Measurements from ENCODE around the gene PALM.
"Not testable (repeated sequence)": the region's sequence is repeated elsewhere in the genome, so short reads cannot be mapped to it uniquely, and the experiment has no call there.

PALM gene

DNA sequence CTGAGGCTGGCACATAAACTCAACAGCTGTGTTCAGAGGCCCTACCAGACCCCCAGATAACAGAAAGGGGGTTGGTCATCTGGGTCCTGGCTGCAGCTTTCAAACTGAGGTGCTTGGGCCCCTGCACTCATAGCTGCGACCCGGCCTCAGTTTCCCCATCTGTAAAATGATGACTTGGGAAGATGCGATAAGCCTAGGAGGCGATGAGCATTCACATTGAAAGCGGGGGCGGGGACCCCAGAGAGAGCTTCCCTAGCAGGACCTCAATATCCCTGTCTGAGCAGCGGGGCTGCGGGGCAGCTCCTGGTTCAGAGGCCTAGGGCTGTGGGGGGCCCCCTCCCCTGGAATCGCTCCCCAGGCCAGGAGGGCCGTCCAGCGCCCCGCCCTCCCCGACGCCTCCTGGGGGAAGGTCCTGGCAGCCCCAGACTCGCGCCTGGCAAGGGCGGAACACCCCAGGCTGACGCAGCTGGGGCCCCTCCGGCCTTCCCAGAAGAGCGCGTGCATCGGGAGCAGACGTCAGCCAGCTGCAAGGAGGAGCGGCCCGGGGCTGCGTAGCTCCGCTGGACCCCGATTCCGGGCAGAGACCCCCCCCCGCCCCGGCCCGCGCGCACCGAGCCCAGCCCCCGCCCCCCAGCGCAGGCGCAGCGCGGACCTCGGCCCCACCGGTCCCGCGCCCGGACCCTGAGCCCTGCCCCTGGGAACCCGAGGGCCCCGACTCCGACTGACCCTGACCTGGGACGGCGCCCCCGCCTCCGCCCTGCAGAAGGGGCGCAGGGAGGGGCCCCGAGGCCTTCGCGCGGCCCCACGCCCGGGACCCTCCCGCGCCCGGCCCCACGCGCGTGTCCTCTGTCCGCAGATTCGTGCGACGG, 29.1 kb upstream of the PALM start:
- DNase-seq (ENCODE audit: low read depth): no peak

DNA sequence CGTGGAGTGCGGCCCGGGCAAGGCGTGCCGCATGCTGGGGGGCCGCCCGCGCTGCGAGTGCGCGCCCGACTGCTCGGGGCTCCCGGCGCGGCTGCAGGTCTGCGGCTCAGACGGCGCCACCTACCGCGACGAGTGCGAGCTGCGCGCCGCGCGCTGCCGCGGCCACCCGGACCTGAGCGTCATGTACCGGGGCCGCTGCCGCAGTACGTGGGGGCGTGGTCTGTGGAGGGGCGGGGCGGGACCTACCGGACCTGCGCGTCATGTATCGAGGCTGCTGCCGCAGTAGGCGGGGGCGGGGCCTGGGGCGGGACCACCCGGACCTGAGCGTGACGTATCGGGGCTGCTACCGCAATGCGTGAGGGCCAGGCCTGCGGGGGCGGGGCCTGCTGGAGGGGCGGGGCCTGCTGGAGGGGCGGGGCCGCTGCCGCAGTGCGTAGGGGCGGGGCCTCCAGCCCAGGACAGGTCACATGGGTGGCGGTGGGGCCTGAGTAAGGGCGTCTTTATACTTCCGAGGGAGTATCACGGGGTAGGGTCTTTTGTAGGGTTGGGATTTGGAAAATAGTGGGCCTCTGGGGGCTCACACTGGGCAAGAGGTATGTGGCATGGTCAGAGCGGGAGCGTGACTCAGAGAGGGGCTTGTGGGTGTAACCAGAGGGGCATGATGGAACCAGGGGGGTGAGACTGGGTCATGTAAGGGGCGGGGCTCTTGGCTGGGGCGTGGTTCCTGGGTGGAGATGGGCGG, 28.3 kb upstream of the PALM start:
- DNase-seq (ENCODE audit: low read depth): peak; percentile 100

DNA sequence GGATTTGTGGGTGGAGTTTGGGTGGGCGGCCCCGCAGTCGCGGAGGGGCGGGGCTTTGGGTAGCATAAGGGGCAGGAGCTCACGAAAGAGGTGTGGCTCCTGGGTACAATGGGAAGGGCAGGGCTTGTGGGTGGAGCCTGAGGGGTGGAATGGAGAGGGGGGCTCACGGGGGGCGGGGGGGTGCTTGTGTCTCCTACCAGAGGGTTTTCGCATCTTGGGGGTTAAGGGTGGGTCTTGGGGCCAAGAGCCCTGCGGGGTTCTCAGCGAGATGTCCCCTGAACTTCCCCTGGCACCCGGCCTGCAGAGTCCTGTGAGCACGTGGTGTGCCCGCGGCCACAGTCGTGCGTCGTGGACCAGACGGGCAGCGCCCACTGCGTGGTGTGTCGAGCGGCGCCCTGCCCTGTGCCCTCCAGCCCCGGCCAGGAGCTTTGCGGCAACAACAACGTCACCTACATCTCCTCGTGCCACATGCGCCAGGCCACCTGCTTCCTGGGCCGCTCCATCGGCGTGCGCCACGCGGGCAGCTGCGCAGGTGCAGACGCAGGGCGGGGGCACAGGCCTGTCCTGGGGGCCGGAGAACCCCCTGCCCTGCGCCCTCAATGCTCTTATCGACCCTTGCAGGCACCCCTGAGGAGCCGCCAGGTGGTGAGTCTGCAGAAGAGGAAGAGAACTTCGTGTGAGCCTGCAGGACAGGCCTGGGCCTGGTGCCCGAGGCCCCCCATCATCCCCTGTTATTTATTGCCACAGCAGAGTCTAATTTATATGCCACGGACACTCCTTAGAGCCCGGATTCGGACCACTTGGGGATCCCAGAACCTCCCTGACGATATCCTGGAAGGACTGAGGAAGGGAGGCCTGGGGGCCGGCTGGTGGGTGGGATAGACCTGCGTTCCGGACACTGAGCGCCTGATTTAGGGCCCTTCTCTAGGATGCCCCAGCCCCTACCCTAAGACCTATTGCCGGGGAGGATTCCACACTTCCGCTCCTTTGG, 27.4 kb upstream of the PALM start:
- no peak for DNase-seq (ENCODE audit: low read depth)

DNA sequence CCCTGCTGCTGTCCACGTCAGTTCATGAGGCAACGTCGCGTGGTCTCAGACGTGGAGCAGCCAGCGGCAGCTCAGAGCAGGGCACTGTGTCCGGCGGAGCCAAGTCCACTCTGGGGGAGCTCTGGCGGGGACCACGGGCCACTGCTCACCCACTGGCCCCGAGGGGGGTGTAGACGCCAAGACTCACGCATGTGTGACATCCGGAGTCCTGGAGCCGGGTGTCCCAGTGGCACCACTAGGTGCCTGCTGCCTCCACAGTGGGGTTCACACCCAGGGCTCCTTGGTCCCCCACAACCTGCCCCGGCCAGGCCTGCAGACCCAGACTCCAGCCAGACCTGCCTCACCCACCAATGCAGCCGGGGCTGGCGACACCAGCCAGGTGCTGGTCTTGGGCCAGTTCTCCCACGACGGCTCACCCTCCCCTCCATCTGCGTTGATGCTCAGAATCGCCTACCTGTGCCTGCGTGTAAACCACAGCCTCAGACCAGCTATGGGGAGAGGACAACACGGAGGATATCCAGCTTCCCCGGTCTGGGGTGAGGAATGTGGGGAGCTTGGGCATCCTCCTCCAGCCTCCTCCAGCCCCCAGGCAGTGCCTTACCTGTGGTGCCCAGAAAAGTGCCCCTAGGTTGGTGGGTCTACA, 25.9 kb upstream of the PALM start:
- DNase-seq (ENCODE audit: low read depth): no peak

DNA sequence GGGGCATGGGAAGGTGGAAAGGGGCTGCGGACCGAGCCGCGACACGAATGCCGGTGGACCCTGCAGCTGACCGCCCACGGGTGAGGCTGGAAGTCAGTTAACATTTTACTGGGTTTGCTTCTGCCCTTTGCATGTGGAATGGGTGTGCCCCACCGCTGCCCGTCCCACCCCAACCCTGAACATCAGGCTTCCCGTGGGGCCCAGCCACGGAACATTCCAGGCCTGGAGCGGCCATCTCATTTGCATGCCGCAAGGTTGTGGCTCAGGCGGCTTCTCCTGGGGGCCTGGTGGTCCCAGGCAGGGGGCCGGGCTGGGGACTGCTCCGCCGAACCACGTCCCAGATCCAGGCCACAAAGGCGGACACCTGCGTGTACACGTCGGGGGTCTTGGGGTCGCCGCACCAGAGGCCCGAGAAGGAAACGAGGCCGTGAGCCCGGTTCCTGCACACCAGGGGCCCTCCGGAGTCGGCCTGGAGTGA, 23.2 kb upstream of the PALM start:
- DNase-seq (ENCODE audit: low read depth): no peak

DNA sequence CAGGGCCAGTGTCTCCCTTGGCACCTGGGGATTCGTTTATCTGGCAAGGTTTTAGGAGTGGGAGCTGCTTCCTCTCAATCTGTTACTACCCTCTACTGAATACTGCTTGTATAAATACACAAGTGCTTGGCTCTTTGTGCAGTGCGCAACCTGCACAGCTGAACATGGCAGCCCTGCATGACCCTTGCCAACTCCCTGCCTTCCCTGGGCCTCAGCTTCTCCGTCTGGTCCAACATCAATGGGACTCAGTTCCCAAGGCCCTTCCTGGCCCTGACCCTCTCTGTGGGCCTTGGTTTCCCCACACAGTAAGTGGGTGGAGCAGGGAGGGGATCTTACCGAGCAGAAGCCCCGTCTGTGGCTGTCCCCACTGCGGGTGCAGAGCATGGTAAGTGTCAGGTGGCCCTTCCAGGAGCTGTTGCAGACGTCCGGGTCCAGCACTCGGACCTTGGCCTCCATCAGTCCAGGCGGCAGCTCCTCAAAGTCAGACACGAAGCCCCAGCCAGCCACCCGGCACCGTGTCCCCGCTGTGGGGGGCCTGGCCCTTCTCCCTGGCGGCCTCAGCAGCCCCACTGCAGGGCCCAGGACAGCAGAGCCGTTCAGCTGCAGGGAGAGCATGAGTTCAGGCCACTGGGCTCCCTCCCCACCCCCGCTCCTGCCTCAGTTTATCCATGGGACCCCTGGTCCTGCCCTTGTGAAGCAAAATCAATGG, 22.0 kb upstream of the PALM start:
- DNase-seq (ENCODE audit: low read depth): no peak

DNA sequence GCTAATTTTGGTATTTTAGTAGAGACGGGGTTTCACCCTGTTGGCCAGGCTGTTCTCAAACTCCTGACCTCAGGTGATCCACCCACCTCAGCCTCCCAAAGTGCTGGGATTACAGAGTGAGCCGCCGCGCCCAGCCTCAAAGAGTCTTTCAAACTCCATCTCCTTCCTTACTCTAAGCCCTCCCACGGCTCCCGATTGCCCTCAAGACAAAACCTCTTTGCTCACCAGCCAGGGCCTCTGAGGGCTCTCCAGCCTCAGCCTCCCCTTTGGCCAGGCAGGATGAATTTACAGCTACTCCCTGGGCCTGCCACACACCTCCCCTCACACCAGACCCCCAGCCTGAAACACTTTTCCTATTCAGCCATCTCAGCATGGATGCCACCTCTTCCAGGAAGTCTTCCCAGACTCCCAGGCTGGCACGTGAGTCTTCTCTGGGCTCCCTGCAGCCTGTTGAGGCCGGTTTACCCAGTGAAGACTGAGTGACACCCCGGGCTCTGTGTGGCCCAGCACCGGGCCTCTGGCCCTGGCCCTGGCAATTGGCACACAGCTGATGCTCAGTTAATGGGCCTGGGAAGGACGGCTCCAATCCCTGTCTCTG, 21.1 kb upstream of the PALM start:
- no peak for DNase-seq (ENCODE audit: low read depth)

DNA sequence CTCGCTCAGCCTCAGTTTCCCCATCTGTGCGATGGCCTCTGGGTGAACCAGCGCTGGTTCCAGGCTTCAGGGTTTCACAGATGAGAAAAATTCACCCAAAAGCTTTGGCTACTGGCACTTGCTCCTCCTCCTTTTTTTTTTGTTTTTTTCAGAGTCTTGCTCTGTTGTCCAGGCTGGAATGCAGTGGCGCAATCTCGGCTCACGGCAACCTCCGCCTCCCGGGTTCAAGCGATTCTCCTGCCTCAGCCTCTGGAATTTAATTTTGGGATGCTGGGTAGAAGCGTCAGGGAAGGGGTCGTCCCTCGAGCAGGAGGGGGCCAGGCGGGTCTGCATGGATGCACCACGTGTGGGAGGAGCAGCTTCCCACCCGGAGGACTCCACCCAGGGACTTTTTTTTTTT, 20.5 kb upstream of the PALM start:
- no peak for DNase-seq (ENCODE audit: low read depth)

DNA sequence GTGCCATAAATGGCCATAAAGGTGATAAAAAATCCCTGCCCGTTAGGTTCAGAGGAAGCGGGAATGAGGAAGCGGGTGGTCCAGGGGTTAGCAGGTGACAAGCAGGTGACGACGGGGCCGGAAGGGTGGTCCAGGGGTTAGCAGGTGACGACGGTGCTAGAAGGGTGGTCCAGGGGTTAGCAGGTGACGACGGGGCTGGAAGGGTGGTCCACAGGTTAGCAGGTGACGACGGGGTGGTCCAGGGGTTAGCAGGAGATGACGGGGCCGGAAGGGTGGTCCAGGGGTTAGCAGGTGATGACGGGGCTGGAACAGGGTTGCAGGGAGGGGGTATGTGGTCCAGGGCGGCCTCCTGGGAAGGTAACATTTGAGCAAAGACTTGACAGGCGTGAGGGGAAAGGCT, 19.7 kb upstream of the PALM start:
- DNase-seq (ENCODE audit: low read depth): no peak

DNA sequence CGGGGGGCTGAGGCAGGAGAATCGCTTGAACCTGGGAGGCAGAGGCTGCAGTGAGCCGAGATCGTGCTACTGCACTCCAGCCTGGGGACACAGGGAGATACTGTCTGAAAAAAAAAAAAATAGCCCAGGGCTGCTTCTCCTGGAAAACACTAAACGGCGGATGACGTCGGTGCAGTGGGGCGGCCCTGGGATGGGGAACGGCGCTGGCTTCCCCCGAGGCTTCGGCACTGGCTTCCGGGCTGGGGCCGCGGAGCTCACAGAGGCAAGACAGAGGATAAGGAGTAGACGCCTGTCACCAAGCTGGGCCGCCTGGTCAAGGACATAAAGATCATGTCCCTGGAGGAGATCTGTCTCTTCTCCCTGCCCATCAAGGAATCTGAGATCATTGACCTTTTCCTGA, 18.5 kb upstream of the PALM start:
- no peak for DNase-seq (ENCODE audit: low read depth)

DNA sequence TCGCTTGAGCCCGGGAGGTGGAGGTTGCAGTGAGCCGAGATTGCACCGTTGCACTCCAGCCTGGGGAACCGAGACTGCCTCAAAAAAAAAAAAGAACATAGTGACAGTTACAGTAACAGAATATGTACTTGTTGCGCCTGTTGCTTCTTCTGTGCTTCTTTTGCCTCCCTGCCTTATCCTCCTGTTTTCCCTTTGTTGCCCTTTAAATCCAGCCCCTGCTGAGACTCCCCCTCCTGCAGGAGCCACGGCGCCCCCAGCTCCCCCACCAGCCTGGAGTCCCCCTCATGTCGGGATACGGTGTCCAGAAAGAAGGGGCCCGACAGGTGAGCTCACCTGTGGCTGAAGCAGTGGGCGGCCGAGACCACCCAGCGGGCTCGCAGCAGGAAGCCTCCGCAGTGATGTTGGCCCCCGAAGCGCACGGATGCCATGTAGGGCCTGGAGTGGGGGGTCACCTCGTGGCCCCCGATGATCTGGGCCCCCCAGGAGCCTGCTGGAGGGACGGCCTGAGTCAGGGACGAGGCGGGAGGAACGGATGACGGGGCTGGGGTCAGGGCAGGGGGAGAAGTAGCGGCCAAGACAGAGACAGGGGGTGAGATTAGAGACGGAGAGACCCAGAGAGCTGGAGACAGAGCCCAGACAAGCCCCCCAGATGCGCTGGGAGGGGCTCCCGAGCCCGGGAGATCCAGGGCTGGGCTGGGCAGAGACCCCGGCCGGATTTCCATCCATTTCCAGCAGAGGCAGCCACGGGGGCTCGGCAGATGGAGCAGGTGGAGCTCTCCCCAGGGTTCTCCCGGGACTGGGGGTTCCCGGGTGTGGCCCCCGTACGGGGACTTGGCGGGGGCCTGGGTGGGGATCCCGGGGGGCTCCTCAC, 14.0 kb upstream of the PALM start:
- no peak for DNase-seq (ENCODE audit: low read depth)

DNA sequence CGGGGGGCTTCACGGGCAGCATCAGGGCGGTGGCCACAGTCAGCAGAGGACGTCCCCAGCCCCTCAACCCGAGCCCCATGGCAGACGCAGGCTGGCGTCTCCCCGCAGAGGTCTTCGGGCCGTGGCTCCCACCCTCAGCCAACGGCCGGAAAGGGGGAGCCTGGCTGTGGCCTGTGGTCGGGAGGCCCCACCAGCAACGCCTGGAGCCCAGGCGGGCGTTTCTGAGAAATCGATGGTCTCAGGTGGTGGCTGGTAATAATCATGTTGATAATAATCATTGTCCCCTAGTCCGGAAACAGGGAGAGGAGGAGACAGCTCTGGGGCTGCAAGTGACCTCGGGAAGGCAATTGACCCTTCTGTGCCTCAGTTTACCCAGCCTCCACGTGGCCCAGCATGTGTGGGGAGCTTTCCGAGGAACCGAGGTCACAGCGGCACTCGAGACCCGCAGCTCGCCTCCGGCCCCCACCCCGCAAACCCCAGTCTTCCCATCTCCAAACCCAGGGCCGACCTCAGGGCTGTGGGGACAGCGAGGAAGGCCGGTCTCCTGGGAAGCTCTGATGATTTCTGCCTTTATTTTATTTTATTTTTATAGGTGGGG, 13.3 kb upstream of the PALM start, which contains the start of gene PRSS57:
PRSS57 (minus strand) TSS at position 101 of the 598 bp plus-strand sequence; CDS start at position 79, 22 bp downstream.
- DNase-seq (ENCODE audit: low read depth): no peak

DNA sequence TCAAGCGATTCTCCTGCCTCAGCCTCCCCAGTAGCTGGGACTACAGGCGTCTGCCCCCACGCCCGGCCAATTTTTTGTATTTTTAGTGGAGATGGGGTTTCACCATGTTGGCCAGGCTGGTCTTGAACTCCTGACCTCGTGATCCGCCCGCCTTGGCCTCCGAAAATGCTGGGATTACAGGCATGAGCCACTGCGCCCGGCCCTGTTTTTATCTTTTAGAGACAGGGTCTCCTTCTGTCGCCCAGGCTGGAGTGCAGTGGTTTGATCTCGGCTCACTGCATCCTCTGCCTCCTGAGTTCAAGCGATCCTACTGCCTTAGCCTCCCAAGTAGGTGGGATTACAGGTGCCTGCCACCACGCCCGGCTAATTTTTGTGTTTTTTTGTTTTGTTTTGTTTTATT, 10.2 kb upstream of the PALM start:
- DNase-seq (ENCODE audit: low read depth): not testable (repeated sequence)

DNA sequence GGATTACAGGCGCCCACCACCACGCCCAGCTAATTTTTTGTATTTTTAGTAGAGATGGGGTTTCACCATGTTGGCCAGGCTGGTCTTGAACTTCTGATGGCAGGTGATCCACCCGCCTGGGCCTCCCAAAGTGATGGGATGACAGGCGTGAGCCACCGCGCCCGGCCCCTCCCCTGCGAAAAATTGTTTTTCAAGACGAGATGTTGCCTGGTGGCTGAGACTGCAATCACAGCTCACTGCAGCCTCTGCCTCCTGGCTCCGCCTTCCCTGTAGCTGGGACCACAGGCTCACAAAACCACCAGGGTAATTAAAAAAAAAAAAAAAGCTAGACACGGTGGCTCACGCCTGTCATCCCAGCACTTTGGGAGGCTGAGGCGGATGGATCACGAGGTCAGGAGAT, 8.8 kb upstream of the PALM start:
- DNase-seq (ENCODE audit: low read depth): not testable (repeated sequence)

DNA sequence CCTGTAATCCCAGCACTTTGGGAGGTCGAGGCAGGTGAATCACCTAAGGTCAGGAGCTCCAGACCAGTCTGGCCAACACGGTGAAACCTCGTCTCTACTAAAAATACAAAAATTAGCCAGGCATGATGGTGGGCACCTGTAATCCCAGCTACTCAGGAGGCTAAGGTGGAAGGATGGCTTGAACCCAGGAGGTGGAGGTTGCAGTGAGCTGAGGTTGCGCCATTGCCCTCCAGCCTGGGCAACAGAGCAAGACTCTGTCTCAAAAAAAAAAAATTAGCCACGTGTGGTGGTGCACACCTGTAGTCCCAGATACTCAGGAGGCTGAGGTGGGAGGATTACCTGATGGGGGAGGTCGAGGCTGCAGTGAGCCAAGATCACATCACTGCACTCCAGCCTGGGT, 5.9 kb upstream of the PALM start:
- not testable (repeated sequence) for DNase-seq (ENCODE audit: low read depth)

DNA sequence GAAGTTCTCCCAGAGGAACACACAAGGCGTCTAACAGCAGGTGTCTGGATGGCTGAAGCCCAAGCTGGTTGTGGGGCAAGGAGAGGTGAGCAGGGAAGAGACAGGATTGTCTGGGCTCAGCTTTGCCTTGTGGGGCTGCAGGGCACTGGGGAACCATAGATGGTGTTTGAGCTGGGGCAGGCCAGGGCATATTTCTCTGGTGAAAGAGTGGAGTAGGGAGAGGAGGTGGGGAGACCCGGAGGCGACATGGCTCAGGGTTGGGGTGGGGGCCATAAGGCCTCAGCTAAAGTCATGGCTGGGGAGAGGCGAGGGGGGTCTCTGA, 5.4 kb upstream of the PALM start:
- DNase-seq (ENCODE audit: low read depth): no peak

DNA sequence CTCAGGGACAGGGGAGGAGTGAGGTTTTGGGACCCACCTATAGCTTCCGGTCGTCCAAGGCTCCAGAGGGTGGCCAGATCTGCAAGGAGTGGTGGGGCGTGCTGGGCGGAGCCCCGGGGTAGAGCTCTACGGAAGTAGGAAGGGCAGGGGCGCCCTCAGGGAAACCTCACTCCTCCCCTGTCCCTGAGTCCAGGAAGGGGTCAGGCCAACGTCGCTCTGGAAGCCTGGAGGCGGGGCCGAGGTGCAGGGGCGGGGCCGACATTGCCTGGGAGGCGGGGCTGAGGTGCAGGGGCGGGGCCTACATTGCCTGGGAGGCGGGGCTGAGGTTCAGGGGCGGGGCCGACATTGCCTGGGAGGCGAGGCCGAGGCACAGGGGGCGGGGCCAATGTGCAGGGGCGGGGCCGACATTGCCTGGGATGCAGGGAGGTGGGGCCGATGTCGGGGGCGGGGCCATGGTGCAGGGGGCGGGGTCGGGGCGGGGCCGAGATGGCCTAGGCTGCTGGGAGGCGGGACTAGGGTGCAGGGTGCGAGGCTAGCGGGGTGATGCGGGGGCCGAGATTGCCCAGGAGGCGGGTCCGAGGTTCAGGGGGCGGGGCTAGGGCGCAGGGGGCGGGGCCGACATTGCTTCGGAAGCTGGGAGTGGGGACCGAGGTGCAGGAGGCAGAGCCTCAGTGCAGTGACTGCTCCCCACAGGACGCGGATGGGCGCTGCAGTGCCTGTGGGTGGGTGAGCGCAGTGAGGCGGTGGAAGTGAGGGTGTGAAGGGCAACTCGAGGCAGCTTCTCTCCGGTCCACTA, 4.9 kb upstream of the PALM start:
- DNase-seq (ENCODE audit: low read depth): peak; percentile 37

DNA sequence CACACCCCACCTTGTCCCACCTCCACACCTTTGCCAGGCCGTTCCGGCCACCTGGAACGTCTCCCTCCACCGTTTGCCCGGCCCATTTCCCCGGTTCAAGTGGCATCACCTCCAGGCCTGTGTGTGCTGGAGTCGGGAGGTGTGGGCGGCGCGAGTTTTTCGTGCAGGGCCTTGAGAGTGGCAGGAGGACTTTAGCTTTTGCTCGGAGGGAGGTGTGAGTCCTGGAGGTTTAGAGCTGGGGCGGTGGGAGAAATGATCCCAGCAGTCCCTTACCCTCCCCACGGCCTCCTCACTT, 4.3 kb upstream of the PALM start:
- DNase-seq (ENCODE audit: low read depth): no peak

All from stimulated activated CD8-positive, alpha-beta memory T cell treated with anti-CD3 and anti-CD28 coated beads, Interleukin-4, amount 100 ng/mL, for 24 hours (primary cell).